Daoy (cell line): ENCODE measurements around the gene ZNF620. TPM values are rescaled to one million over a fixed set of nuclear protein-coding genes. Genes with fewer than 3 reads are reported as not detected.
A peak's percentile ranks its signal among the peaks of the same experiment; 100 is the strongest.
"Not testable (repeated sequence)": the region's sequence is repeated elsewhere in the genome, so short reads cannot be mapped to it uniquely, and the experiment has no call there.

Source experiments
- DNase-seq: peaks from one replicate; pipeline ENCODE4 v3.0.0-alpha.2; 2015; ENCODE audit warnings: low read depth
- total RNA-seq: library from RNA; depleted of rRNA; stranded (reverse); fragments of >200 nt; shearing (Covaris generic); gene quantifications from 2 replicates; pipeline ENCODE4 v1.2.3, GENCODE V29; 2014

ZNF620 gene
- total RNA-seq, 1 experiment from 2014 or later = 2.8 TPM

DNA sequence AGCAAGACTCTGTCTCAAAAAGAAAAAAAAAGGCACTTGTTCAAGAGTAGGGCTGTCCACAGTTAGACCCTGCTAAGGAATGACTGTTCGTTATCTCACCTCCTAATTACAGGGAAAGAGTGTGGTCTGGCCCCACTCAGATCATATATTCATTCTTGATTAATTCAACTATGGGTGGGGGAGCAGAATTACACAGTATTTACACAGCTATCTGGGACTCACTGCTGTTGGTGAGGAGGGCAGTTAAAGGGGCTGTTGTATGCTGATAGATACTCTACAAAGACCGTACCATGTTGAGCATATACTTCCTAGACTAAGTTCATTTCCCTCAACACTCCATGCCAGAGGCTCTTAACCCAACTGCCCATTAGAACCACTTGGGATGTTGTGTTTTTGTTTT, 3.8 kb upstream of the ZNF620 start:
- no peak for DNase-seq

DNA sequence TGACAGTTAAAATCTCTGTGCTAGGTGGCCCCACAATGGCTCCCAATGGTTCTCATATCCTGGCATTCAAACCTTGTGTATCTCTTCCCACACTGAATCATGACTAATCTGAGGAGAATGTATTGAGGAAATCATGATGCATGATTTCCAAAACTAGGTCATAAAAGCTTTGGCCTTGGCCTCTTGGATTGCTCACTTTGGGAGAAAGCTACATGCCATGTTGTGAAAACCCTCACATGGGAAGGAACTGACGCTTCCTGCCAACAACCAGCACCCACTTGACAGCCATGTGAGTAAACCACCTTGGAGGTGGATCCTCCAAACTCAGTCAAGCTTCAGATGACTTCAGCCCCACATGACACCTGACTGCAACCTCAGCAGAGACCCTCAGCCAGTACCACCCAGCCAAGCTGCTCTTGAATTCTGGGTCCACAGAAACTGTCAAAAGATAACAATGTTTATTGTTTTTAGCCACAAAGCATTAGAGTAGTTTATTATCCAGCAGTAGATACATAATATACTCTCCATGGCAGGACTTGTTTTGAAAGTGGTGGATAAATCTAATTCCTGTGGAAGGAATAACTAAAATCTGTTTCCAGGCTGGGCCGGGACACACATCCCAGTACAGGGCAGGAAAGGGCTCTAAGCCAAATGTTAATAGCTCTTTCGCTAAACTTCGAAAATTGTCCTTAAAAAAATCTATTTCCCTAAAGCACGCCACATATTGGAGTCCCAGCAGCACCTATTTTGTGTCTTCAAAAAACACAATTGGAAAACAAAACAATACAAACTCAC, 1.0 kb upstream of the ZNF620 start:
- DNase-seq = peak; percentile 93

DNA sequence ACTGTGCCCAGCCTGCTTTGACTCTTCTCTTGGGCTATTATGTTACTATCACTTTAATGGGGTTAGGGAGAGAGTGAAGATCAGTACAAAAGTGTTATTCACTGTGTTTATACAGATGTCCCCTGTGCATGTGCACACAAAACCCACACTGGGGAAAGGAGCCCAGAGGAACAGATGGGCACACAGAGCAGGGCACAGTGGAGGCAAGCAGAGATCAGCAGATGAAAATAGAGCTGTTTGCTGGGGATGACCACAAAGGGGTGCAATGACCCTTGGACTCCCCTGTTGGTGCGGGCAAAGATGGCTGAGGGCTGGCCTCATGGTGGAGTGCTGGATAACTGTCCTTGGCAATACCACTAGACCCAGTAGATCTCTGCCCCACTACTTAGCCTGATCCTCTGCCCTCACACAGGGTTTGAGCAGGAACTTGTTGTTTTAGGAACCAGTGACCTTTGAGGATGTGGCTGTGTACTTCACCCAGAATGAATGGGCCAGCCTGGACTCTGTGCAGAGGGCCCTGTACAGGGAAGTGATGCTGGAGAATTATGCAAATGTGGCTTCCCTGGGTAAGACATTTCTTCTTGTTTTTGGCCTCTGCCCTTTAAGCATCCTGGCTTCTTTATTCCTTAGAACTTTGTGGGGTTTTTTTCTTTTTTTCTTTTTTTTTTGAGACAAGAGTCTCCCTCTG, 5.3 kb downstream of the ZNF620 start:
- no peak for DNase-seq

DNA sequence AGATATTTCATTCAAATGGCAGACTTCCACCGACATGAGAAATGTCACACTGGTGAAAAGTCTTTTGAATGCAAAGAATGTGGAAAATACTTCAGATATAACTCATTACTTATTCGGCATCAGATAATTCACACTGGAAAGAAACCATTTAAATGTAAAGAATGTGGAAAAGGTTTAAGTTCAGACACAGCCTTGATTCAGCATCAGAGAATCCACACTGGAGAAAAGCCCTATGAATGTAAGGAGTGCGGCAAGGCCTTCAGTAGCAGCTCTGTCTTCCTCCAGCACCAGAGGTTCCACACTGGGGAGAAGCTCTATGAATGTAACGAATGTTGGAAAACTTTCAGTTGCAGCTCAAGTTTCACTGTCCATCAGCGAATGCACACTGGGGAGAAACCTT, 10.4 kb downstream of the ZNF620 start:
- DNase-seq = no peak

DNA sequence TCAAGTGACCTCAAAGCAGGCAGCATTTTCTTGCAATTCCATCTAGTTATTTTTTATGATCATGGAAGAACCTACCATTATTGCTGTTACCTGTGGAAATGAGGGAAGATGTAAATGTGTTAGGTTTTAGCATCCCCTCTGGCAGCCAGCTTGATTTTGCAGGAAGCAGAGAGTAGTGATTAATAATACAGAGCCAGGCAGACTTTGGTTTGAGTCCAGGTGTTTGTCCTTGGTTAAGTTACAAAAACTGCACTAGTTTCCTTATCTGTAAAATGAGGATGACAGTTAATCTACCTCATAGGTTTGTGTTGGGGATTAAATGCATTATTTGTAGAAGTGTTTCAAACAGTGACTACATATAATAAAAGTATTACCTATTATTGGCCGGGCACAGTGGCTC, 12.2 kb downstream of the ZNF620 start:
- no peak for DNase-seq

DNA sequence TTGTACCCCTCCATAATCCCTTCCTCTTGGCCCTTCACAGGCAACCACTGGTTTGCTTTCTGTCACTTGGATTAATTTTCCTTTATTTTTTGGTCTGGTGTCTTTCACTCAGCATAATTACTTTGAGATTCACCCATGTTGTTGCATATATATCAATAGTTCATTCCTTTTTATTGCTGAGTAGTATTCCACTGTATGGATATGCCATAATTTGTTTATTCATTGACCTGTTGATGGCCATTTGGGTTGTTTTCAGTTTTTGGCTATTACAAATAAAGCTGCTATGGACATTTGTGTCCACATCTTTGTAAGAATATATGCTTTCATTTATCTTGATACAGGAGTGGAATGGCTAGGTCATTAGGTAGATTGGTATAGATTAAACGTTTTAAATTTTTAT, 13.0 kb downstream of the ZNF620 start:
- no peak for DNase-seq

DNA sequence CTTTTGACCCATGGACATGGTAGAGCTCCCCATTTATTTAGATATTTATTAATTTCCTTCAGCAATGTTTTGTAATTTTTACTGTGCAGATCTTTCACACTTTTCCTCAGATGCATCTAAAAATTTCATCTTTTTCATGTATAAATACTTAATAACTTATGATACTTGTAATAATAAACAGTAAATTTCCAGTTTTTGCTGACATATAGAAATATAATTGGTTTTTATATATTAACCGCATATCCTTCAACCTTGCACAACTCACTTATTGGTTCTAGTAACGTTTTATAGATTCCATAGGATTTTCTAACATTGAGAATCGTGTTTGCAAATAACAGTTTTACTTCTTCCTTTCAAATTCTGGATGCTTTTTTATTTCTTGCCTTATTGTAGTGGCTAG, 15.4 kb downstream of the ZNF620 start:
- DNase-seq = no peak

DNA sequence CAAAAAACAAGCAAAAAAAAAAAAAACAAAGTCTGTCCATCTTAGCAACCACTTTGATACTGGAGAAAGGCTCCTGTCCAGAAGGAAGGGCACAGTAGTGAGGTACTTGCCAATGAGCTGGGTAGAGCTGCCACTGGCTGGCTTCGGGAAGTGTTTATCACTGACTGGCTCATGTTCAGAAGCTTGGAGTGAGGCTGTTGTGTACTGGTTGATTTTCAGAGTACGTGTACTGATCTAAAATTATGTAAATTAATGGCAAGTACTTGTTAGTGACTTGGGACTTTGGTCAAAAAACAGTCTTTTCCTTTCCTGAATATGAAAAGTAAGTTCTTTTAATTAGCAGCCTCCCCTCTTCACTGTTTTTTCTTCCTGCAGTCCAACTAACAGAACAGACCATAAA, 17.9 kb downstream of the ZNF620 start:
- DNase-seq = no peak

DNA sequence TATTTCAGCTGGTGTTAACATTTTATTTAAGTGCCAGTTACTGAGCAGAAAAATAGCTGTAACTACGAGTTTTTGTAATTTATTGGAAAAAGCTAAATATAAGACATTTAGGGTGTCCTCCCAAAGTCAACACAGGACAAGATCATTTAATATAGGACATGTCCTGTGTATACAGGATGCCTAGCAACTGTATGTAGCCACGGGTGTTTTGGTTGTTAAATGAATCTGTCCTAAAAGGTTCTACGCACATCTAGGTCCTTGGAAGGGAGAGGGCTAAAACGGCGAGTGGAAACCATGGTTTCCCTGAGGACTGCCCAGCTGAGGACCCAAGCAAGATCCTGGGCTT, 18.4 kb downstream of the ZNF620 start:
- no peak for DNase-seq

DNA sequence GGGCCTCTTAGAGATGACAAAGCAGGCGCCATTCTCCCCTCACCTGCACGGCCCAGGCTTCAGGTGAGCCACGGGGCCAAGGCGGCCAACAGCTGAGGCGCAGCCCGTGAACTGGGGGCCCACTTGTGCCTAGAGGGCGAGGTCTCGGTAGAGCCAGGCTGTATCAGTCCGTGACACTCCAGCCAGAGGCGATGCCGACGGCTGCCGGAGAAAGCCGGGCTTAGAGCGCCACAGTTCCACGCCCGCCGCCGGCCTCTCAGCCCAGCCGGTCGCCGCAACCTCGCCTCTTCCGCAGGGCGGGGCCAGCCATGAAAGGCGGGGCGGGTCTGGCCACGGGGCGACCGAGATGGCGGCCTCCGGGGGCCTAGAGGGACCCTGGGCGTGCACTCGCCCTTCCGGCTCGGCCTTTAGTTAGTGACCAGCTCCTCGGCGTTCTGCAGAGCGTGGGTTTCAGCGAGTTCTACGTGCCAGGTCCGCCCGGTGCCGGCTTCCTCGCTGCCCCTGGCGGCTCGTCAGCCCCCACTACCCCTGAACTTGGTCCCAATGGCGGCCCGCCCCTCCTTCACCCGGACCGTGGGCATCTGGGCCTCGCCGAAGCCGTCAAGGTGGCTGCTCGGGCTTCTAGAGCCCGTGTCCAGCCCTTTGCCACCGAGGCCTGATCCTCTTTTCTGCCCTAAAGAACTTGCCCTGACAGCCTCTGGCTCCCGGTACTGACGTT, 18.9 kb downstream of the ZNF620 start, which contains the start of gene ZNF621:
TSS of gene ZNF621 (plus strand) at position 393 of the 718 bp plus-strand sequence. CDS start 881 bp downstream, outside the sequence.
- DNase-seq = peak; percentile 89

DNA sequence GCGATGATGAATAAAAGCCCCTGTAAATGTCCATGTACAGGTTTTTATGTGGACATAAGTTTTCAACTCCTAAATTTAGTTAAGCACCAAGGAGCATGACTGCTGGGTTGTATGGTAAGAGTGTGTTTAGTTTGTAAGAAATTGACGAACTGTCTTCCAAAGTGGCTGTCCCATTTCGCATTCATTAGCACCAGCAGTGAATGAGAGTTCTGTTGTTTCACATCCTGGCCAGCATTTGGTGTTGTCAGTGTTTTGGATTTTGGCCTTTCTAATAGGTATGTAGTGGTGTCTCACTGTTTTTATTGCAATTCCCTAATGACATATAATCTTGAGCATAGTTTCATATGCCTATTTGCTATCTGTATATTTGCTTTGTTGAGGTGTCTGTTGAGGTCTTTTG, 22.6 kb downstream of the ZNF620 start:
- DNase-seq = no peak

DNA sequence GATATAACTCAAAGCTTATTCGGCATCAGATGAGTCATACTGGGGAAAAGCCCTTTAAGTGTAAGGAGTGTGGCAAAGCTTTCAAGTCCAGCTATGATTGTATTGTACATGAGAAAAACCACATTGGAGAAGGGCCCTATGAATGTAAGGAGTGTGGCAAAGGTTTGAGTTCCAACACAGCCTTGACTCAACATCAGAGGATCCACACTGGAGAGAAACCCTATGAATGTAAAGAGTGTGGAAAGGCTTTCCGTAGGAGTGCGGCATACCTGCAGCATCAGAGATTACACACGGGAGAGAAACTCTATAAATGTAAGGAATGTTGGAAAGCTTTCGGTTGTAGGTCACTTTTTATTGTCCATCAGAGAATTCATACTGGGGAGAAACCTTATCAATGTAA, 26.4 kb downstream of the ZNF620 start:
- no peak for DNase-seq

DNA sequence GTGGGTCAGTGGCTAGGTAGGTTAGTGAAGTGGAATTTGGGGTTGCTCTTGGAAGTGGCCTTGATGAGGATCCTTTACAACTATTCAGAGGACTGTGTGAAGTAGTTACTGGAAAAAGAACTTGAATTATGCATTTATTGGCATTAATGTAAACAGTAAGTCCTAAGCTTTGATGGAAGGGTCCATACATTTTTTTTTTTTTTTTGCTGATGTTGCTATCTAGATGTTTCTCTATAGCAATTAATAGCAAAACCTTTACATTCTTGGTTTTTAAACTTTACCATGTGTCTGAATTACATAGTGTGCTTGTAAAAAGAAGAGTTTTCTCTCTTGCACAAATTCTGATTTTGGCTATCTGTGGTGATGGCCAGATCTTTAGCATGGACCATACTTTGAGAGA, 28.4 kb downstream of the ZNF620 start:
- no peak for DNase-seq

DNA sequence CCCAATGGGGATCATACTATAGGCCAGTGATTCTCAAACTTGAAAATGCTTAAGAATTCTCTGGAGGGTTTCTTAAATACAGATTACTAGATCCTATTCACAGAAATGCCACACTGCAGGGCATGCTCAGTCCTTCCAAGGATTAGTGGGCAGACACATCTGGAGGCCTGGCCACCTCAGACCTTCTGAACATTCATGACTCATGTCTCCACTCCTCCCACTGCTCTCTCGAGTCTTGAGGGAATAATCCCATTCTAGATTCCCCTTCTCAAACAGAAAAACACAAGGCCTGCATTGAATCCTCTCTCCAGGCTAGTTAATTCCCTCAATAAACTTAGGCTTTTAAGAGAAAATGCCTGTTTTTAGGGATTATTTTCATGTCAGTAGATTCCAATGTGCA, 41.0 kb downstream of the ZNF620 start:
- peak; percentile 56 for DNase-seq

DNA sequence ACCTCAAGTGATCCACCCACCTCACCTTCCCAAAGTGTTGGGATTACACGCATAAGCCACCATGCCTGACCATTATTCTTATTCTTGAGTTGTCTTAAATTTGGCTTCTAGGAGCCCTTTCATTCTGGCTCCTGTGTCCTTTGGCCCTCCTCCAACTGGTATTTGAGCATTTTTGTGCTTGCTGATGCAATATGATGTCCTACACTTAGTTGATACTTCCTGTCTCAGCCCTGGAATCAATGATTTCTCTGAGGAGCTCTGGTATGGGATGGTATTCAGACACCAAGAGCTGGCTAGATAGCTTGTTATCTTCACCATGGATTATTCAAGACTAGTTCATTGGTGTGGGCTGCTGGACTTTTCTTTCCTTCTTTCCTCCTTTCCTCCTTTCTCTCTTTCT, 44.3 kb downstream of the ZNF620 start:
- DNase-seq = no peak

DNA sequence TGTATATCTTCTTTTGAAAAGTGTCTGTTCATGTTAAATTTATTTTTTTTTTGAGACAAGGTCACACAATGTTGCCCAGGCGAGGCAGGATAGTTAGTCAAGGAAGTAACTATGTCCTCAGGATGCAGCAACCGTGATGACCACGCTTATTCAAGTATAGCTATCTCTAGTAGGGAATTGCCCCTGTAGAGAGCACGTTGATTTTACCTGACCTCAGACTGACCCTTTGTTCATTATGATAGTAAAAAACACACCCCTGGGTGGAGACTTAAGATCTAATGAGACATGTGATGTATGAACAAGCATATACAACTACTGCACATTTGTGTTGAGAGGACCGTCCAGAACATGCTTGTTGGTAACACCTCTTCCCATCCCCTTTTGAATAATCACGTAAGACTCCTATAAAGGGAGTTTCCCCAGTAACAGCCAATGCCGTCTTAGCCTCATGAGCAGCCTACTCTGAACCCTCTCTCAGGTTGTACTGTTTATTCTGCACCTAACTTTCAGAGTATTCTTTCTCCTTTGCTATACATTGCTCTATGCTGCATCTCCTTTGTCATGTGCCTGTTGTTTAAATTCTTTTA, 51.8 kb downstream of the ZNF620 start:
- DNase-seq = peak; percentile 2

DNA sequence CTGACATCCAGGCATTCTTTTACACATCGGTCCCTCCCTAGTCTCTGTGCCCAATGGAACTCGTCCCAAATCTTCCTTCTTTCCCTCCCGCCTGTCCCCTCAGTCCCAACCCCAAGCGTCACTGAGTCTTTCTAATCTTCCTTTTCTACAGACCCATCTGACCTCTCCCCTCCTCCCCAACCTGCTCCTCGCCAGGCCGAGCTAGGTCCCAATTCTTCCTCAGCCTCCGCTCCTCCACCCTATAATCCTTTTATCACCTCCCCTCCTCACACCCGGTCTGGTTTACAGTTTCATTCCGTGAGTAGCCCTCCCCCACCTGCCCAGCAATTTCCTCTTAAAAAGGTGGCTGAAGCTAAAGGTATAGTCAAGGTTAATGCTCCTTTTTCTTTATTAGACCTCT, 56.6 kb downstream of the ZNF620 start:
- not testable (repeated sequence) for DNase-seq

DNA sequence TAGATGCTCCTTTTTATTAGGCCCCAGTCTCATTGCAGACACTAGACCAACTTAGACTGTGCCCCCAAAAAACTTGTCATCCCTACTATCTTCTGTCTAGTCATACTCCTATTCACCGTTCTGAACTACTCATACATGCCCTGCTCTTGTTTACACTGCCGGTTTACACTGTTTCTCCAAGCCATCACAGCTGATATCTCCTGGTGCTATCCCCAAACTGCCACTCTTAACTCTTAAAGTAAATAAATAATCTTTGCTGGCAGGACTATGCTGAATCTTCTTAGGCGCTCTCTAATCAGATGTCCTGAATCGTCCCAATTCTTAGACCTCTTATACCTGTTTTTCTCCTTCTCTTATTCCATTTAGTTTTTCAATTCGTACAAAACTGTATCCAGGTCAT, 59.8 kb downstream of the ZNF620 start:
- not testable (repeated sequence) for DNase-seq

DNA sequence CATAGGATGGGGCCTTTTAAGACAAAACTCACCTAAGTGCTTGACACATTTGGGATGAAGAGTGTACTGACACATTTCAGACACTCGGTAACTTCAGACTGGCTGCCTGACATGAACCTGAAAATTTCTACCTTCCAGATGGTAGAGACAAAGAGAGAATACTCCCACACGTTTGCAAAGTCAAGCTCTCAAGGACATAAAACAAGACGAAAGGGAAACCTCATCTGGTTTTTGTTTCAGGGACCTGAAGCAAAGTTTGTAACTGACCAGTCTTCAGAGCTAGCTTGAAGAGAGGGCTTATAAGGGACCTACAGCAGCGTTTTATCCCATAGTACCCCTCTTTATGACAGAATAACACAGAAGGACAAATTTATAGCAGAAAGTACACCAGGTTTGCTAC, 60.9 kb downstream of the ZNF620 start:
- DNase-seq = no peak
